Neural cell (in vitro differentiated cells): Measurements from ENCODE around the gene CITED2.
"Not testable (repeated sequence)": the region's sequence is repeated elsewhere in the genome, so short reads cannot be mapped to it uniquely, and the experiment has no call there.

Source experiments
- CTCF ChIP-seq: fragments of 450-650 bp; IDR thresholded peaks from 2 replicates; pipeline ENCODE4 v1.5.1; 2014; ENCODE audit warnings: antibody characterized with exemption, mild to moderate bottlenecking, moderate library complexity; ENCODE audit not compliant: poor library complexity, severe bottlenecking
- EP300 ChIP-seq: fragments of 450-650 bp; conservative IDR thresholded peaks from 2 replicates; pipeline ENCODE4 v1.6.1; 2014; ENCODE audit warnings: antibody characterized with exemption, mild to moderate bottlenecking, moderate library complexity; ENCODE audit not compliant: poor library complexity, severe bottlenecking
- EZH2 ChIP-seq: fragments of 200-600, 300-800 bp; shearing (Covaris generic), sonication (generic); IDR thresholded peaks from 2 replicates; pipeline ENCODE4 v1.6.1; 2014; ENCODE audit warnings: antibody characterized with exemption, low read length, borderline replicate concordance, mild to moderate bottlenecking; ENCODE audit not compliant: insufficient read depth, poor library complexity, severe bottlenecking
- POLR2AphosphoS5 ChIP-seq: IDR thresholded peaks from 2 replicates; pipeline ENCODE4 v1.6.1; 2012

- not testable (repeated sequence) for TF ChIP-seq CTCF, EP300, POLR2AphosphoS5, EZH2
Observed at GRCh38 chr6:139363123-139363522, 11.3 kb downstream of the CITED2 start.
